Measurements from ENCODE around the gene GLCE. TPM values are rescaled to one million over a fixed set of nuclear protein-coding genes. Genes with fewer than 3 reads are reported as not detected.
A peak's percentile ranks its signal among the peaks of the same experiment; 100 is the strongest.

The GLCE gene
- total RNA-seq = 3.7 TPM

DNA sequence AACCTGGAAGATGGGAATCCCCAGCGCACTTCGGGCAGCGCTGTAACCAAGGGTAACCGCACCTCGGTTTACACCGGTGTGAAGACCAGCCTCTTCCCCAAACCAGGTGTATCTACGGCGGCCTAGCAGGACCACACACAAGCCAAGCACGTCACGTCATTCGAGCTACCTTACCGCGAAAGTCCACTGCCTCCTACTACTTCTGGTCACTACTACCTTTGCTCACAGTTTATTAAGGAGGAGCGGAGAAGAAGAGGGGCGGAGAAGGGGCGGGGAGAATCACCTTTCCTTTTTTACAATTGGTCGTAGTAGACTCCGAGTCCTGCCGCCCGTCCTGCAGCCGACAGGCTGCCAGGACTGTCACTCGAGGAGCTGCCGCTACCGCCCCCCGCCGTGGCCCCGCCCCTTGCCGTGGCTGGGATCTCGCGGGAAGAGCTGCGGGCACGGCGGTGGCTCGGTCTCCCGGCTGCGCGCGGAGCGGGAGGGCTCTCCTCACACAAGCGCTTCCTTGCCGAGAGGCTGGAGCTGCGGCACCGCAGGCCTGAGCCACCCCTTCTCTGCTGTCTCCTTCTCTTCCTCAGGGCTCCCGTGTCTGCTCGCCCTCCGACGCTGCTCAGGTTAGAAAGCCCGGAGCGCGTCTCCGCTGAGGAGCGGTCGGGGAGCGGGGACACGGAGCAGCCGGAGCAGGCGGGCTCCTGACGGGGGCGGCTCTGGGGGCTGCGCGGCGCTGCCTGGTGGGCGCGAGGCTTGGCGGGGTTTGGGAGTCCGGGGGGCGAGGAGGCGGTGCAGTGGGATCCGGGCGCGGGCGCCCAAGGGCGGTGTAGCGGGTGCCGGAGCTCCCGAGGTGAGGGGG is at the start of gene GLCE:
GLCE (plus strand) TSS at position 495 of the 853 bp plus-strand sequence. CDS start 95,172 bp downstream, outside the sequence.
- Histone ChIP-seq H3K4me1 (ENCODE audit: insufficient read depth, low read length) (peaks cover 11% of the 10 kb centered on the region), H3K4me3 (ENCODE audit: low read length) (peak within 1 kb of the TSS; percentile 92), H3K27me3 (ENCODE audit: insufficient read depth, low read length) (peaks cover 7% of the 10 kb centered on the region), H3K9me3 (ENCODE audit: low read depth, low read length) (no peaks in the 10 kb centered on the region)

DNA sequence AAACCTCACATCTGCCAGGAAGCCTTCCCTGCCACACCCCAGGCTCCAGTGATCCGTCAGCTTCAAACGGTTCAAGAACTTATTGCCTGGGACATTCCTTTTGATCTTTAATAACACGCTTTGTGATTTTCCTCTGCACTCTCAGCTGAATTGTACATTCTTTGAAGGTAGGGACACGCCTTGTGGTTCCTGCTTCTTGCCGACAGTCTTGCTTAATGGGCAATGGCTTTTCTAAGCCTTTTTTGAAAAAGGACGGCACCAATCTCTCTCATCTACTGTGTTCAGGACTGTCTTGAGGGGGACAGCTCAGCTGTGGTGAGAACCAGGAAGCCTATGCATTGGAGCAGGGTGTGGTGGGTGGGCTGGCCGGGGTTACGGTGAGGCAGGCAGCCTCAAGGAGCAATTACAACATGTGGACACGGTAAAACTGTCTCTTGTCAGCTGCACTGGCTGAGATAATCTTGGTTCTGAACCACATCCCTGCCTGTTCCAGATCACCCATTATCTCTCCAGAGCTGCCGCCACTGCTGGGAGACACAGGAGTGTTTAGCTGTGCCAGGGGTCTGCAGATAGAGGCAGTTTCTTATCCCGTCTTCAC is 46.0 kb upstream of the GLCE start:
- H3K4me1 ChIP-seq (ENCODE audit: insufficient read depth, low read length) = no peaks in the 10 kb centered on the region
- H3K9me3 ChIP-seq (ENCODE audit: low read depth, low read length) = no peaks in the 10 kb centered on the region
- H3K4me3 ChIP-seq (ENCODE audit: low read length) = no peak overlapping the region
- no peaks in the 10 kb centered on the region for H3K27me3 ChIP-seq (ENCODE audit: insufficient read depth, low read length)

DNA sequence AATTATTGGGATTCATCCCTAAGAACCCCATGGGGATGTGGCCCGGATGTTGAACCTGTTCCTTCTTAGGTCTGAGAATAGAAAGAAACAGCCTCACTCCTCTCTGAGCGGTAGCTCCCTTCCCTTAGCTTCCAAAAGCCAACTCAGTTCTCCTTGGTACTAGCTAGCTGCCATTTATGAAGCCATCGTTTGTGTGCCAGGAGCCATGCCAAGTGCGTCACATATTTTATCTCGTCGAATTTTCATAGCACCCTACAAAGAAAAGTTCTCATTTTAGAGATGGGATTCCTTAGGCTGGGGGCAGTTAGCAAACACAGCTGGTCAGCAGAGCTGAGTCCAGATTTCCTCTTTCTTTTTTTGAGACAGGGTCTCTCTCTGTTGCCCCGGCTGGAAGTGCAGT is 45.4 kb upstream of the GLCE start:
- Histone ChIP-seq H3K9me3 (ENCODE audit: low read depth, low read length) (no peaks in the 10 kb centered on the region), H3K27me3 (ENCODE audit: insufficient read depth, low read length) (no peaks in the 10 kb centered on the region), H3K4me3 (ENCODE audit: low read length) (no peak overlapping the region), H3K4me1 (ENCODE audit: insufficient read depth, low read length) (no peaks in the 10 kb centered on the region)

DNA sequence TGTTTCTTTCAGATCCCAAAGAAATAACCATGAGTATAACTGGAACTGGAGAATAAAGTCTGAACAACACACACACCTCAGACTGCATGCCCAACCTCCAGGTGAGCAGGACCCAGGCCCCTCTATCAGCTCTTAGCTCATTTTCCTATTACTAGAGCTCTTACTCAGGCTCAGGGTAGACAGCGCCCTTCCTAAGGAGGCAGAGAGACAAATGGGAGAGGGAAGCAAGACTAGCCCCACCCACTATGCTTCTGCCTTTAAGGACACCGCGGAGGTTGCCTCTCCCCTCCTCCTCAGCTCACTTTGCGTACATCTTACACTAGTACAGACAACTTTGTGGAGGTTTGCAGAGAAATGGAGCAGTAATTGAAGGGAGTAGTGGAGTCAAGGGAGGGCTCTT is 44.0 kb upstream of the GLCE start:
- no peak overlapping the region for H3K4me3 ChIP-seq (ENCODE audit: low read length)
- H3K4me1 ChIP-seq (ENCODE audit: insufficient read depth, low read length) = no peaks in the 10 kb centered on the region
- no peaks in the 10 kb centered on the region for H3K27me3 ChIP-seq (ENCODE audit: insufficient read depth, low read length)
- no peaks in the 10 kb centered on the region for H3K9me3 ChIP-seq (ENCODE audit: low read depth, low read length)

DNA sequence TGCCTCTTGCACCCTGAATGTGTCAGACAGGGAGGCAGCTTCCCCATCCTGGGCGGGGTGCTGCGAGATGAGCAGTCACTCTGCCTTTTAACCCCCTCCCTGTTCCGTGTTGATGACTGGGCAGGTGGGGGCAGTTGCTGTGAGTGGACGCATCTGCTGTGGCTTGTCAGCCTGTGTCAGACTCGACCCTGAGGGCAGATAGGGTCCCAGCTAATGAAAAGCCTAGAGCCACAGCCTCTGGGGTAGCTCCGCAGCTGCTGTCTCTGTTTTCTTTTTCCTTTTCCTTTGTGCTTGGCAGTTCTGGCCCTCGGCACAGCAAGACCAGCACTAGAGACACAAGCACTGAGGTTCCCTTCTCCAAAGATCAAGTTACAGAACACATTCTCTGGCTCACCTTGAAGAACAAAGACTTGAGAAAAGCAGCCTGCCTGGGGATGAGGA is 43.0 kb upstream of the GLCE start:
- Histone ChIP-seq H3K9me3 (ENCODE audit: low read depth, low read length) (no peaks in the 10 kb centered on the region), H3K4me1 (ENCODE audit: insufficient read depth, low read length) (no peaks in the 10 kb centered on the region), H3K4me3 (ENCODE audit: low read length) (no peak overlapping the region), H3K27me3 (ENCODE audit: insufficient read depth, low read length) (no peaks in the 10 kb centered on the region)

DNA sequence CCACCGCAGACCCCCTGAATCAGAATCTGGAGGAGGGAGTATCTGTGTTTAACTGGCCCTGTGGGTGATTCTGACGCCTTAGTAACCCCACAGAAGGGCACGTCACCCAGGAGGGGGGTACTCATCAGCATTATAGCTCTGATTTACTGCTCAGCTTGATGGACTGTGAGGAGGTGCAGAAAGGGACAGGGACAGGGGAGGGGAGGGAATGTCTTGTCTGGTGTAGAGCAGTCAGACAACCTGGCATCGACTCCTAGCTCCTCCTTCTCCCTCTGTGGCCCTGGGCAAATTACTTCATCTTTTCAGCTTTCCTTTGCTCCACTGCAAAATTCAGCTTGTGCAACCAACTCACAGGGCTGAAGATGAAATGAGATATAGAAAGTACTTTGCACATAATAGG is 42.3 kb upstream of the GLCE start:
- Histone ChIP-seq H3K27me3 (ENCODE audit: insufficient read depth, low read length) (no peaks in the 10 kb centered on the region), H3K4me3 (ENCODE audit: low read length) (no peak overlapping the region), H3K9me3 (ENCODE audit: low read depth, low read length) (no peaks in the 10 kb centered on the region), H3K4me1 (ENCODE audit: insufficient read depth, low read length) (no peaks in the 10 kb centered on the region)

DNA sequence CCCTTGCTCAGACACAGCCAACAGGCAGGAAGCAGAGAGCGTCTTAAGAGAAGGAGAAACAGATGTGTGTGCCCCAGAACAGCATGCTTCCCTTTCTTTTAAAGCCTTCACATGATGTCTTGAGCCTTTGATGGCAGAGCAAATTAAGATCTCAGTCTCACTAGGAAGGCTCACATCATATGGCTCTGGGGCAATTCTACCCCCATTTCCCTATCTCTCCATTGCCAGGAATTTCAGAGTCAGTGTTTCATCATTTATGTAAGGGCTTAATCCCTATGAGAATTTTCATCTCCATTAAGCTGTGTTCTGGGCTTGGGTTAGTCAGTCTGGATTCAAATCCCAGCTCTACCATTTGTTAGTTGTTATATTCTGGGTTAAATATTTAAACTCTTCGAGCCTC is 41.4 kb upstream of the GLCE start:
- Histone ChIP-seq H3K4me3 (ENCODE audit: low read length) (no peak overlapping the region), H3K4me1 (ENCODE audit: insufficient read depth, low read length) (no peaks in the 10 kb centered on the region), H3K27me3 (ENCODE audit: insufficient read depth, low read length) (no peaks in the 10 kb centered on the region), H3K9me3 (ENCODE audit: low read depth, low read length) (no peaks in the 10 kb centered on the region)

DNA sequence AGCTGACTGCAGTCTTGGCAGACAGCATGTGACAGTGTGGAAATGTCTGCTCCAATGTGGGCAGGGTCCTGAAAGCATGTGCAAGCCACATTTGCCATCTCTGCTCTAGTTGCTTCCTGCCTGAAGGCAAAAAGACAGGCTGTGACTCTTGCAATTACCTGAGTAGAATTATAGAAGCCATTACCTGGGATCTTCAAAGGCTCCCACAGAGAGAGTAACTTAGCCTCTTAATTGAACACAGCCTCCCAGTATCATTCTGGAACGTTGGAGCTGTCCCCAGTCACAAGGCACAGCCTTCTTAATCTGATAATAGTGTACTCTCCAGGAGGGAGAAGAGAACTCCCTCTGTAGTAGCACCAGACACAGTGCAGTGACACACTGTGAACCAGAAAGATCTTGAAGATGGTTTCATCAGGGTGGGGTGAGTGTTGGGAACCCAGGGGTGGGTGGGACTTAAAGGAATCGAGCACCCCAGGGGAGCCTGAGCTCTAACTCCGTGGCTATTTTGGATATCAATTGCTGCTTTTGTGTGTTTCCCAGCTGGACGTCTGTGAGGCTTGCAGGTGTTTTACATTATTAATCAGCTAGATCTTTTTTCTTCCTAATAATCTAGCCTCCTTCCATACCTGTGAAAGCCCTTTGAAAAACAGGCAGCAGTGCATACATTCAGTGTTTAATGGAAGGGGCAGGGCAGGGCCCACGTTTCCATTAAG is 40.6 kb upstream of the GLCE start:
- Histone ChIP-seq H3K27me3 (ENCODE audit: insufficient read depth, low read length) (no peaks in the 10 kb centered on the region), H3K4me3 (ENCODE audit: low read length) (no peak overlapping the region)

DNA sequence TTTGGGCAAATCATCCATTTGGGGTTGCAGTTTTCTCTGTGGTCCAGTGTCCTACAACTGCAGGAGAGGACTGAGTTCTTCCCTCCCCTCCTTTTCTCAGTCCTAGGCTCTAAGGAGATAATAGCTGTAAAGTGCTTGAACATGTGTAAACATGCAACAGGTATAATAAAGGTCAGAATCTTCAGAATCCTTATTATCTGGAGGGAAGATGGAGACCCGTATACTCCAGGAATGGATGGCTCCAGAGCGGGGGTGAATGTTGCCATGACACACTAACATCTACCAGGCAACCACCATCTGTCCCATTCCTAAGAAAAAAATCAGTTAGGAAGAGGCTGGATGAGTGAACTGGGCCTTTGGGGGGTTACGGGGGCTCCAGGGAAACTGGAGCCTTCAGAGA is 39.7 kb upstream of the GLCE start:
- peaks cover 6% of the 10 kb centered on the region for H3K4me1 ChIP-seq (ENCODE audit: insufficient read depth, low read length)

More for the DNA sequence above, 40.6 kb upstream of the GLCE start:
- Histone ChIP-seq H3K4me1 (ENCODE audit: insufficient read depth, low read length) (no peaks in the 10 kb centered on the region), H3K9me3 (ENCODE audit: low read depth, low read length) (no peaks in the 10 kb centered on the region)

DNA sequence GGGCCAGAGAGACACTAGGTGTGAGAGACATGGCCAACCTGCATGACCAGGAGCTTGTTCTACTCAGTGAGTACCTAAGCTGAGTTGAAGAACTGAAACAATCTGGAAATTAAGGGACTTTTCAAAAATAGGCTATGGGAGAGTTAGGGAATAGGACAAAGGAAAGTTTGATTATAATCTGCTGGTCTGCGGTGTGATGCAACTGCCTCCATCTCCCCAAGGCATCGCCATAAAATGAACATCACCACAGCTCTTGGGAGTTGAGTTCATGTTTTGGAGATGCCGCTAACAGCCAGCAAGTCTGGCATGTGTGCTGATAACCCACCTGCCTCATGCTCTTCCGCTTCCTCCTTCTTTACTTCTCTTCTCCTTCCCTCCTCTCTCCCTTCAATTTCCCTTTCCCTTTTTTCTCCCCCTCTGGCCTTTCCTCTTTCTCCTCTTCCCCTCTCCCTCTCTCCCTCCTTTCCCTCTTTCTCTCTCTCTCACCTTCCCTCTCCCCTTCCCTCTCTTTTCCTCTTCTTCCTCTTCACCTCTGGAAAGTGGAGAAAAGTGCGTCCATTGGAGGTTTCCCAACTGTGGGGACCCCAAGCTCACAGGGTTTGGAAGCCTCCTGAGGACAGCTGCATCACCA is 39.1 kb upstream of the GLCE start:
- Histone ChIP-seq H3K9me3 (ENCODE audit: low read depth, low read length) (no peaks in the 10 kb centered on the region), H3K4me3 (ENCODE audit: low read length) (no peak overlapping the region), H3K27me3 (ENCODE audit: insufficient read depth, low read length) (no peaks in the 10 kb centered on the region), H3K4me1 (ENCODE audit: insufficient read depth, low read length) (peaks cover 12% of the 10 kb centered on the region)

More for the DNA sequence above, 39.7 kb upstream of the GLCE start:
- Histone ChIP-seq H3K9me3 (ENCODE audit: low read depth, low read length) (no peaks in the 10 kb centered on the region), H3K4me3 (ENCODE audit: low read length) (no peak overlapping the region), H3K27me3 (ENCODE audit: insufficient read depth, low read length) (no peaks in the 10 kb centered on the region)

DNA sequence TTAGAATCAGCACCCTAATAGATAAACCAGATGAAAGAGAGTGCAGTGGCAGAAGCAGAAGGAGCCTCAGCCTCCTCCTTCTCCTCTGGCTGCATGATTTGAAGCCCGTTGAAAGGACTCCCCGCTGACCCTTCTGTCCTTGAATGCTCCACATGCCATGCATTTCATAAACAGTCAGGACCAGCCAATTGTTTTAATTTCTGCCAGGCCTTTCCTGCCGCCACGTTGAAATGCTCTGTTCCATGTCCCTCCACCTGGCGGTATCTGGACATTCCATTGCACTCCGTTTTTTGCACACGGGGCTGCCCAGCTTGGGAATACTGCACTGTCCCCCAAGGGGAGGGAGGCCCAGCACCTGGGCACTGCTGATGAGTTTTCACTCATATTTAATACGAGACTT is 35.2 kb upstream of the GLCE start:
- H3K4me3 ChIP-seq (ENCODE audit: low read length) = no peak overlapping the region

DNA sequence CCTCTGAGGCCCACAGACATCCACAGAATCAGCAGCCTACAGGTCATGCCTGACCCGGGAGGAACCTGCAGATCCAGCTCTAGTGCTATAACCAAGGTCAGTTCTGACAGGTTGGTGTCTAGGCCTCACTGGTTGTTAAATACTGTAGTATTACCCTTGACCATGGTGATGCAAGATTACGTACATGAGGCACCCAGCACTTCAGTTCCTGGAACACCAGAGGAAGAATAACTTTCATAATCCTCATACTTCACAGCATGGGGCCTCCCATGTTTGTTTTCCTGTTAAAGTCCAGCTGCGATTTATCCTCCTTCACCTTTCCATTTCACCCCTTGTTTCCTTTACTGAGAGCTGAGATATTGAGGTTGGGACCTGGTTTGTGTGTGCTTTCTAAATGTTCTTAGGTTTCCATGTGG is 34.4 kb upstream of the GLCE start:
- Histone ChIP-seq H3K27me3 (ENCODE audit: insufficient read depth, low read length) (no peaks in the 10 kb centered on the region), H3K4me1 (ENCODE audit: insufficient read depth, low read length) (peaks cover 45% of the 10 kb centered on the region), H3K4me3 (ENCODE audit: low read length) (no peak overlapping the region), H3K9me3 (ENCODE audit: low read depth, low read length) (no peaks in the 10 kb centered on the region)

More for the DNA sequence above, 35.2 kb upstream of the GLCE start:
- Histone ChIP-seq H3K4me1 (ENCODE audit: insufficient read depth, low read length) (peaks cover 37% of the 10 kb centered on the region), H3K9me3 (ENCODE audit: low read depth, low read length) (no peaks in the 10 kb centered on the region), H3K27me3 (ENCODE audit: insufficient read depth, low read length) (no peaks in the 10 kb centered on the region)

DNA sequence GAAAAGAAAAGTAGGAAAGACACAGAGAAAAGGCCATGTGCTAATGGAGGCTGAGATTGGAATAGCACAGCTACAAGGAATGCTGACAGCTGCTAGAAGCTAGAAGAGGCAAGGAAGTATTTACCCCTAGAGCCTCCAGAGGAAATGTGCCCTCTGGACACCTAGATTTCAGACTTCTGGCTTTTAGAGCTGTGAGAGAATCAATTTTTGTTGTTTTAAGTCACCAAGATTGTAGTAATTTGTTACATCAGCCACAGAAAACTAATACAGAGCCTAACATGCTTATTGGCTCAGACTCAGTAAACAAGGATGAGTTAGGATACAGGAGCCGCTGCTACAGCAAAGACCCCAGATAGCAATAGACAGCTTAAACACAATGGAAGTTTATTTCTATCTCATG is 33.1 kb upstream of the GLCE start:
- H3K4me1 ChIP-seq (ENCODE audit: insufficient read depth, low read length) = peaks cover 56% of the 10 kb centered on the region
- no peak overlapping the region for H3K4me3 ChIP-seq (ENCODE audit: low read length)
- no peaks in the 10 kb centered on the region for H3K27me3 ChIP-seq (ENCODE audit: insufficient read depth, low read length)
- no peaks in the 10 kb centered on the region for H3K9me3 ChIP-seq (ENCODE audit: low read depth, low read length)

DNA sequence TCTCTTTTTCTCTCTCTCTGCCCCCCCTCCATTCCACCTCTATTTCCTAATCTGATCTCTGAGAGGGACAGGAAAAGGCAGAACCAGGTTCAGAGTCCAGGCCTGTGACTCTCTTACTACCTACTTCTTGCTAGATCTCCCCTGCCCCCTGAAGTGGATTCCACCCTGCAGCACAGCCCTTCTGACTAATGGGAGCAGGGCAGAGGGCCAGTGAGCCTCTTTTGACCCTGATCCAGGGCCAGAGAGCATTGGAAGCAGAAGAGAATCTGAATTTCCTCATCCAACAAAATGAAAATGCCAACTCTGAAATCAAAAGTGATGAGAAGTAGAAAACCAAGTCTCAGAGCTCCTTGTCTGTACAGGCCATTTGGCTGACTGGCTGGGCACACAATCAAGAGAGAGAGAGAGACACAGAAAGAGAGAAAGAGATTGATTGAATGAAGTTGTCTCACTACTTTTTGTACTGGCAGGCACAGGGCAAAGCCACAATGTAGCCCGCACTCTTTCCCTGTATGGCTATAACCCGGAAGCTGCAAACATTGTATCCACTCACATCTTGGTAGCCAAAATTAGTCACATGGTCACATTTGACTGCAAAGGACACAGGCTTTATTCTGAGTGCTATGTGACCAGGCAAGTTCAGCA is 31.6 kb upstream of the GLCE start:
- peaks cover 71% of the 10 kb centered on the region for H3K4me1 ChIP-seq (ENCODE audit: insufficient read depth, low read length)
- H3K4me3 ChIP-seq (ENCODE audit: low read length) = no peak overlapping the region
- H3K9me3 ChIP-seq (ENCODE audit: low read depth, low read length) = no peaks in the 10 kb centered on the region
- H3K27me3 ChIP-seq (ENCODE audit: insufficient read depth, low read length) = no peaks in the 10 kb centered on the region
